22Rv1 (cell line): ENCODE results near the gene CCS.

Experiments used
- CTCF ChIP-seq: fragments of 450-650 bp; IDR thresholded peaks from 2 replicates; pipeline ENCODE4 v1.5.1; 2017; ENCODE audit warnings: mild to moderate bottlenecking
- ZFX ChIP-seq: fragments of 450-650 bp; IDR thresholded peaks from 2 replicates; pipeline ENCODE4 v1.6.1; 2017; ENCODE audit warnings: antibody characterized with exemption, borderline replicate concordance

DNA sequence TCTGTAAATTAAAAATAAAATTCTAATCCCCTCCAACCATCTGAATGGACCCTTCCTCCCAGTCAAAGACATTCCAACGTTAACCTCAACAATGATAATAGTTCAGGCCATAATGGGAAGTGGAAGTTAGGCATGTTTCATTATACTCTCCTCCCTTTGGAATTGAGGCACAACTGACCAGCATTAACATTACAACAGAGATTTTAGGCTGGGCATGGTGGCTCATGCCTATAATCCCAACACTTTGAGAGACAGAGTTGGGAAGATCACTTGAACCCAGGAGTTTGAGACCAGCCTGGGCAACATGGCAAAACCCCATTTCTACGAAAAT, 22.2 kb upstream of the CCS start:
- TF ChIP-seq CTCF, result no peak
- no peak for TF ChIP-seq ZFX
